ENCODE measurements around the gene PCDHB5. TPM values are rescaled to one million over a fixed set of nuclear protein-coding genes. Genes with fewer than 3 reads are reported as not detected.
A peak's percentile ranks its signal among the peaks of the same experiment; 100 is the strongest.

PCDHB5 gene
- total RNA-seq (2021) = 2.8 and 2.9 TPM in 2 replicates
- long read RNA-seq, transcript PCDHB5-201 (1 exons, 3,408 nt) = major isoform, 16 of 19 reads
- long read RNA-seq, partial matches to known transcripts = 0 of 19 reads
- long read RNA-seq, other reads (novel, unspliced or antisense) = 3 of 19 reads

- Histone ChIP-seq H3K18ac (ENCODE audit: insufficient read length, low read depth, low read length) (peak within 1 kb of the TSS; percentile 98), H2BK20ac (ENCODE audit: low read depth, low read length, poor library complexity, severe bottlenecking) (peak within 1 kb of the TSS; percentile 78), H2BK12ac (ENCODE audit: insufficient read length, low read depth, low read length) (no peak within 1 kb of the TSS), H4K91ac (ENCODE audit: insufficient read length, low read depth, low read length) (no peak within 1 kb of the TSS), H2BK5ac (ENCODE audit: insufficient read length, low read length) (no peak within 1 kb of the TSS), H3K9me3 (ENCODE audit: control insufficient read depth, low read depth, low read length) (no peaks in the 10 kb centered on the region), H3K9ac (ENCODE audit: extremely low read depth, insufficient read length, low read length) (no peak within 1 kb of the TSS), H3K79me1 (ENCODE audit: insufficient read depth, low read depth, low read length, poor library complexity, severe bottlenecking) (no peaks in the 10 kb centered on the region), H4K5ac (ENCODE audit: insufficient read length, low read depth, low read length) (no peak within 1 kb of the TSS), H2BK120ac (ENCODE audit: low read depth, low read length, poor library complexity, severe bottlenecking) (peak within 1 kb of the TSS; percentile 87), H3T11ph (ENCODE audit: low read length) (peak within 1 kb of the TSS; percentile 89), H4K8ac (replicated peaks; ENCODE audit: insufficient read length, low read depth, low read length) (no peak within 1 kb of the TSS), H4K20me1 (ENCODE audit: control insufficient read depth, insufficient read depth, insufficient read length) (no peaks in the 10 kb centered on the region), H3K4me1 (ENCODE audit: insufficient read depth, low read length) (no peaks in the 10 kb centered on the region), H2AFZ (ENCODE audit: low read length) (peak within 1 kb of the TSS; percentile 90), H3K27me3 (ENCODE audit: insufficient read depth, low read length) (no peaks in the 10 kb centered on the region), H3K23me2 (ENCODE audit: insufficient read length, low read depth, low read length, poor library complexity, severe bottlenecking) (peaks cover 6% of the 10 kb centered on the region), H3K23ac (ENCODE audit: insufficient read length, low read depth, low read length) (no peak within 1 kb of the TSS), H3K79me2 (ENCODE audit: insufficient read depth, low read length) (no peaks in the 10 kb centered on the region), H3K14ac (ENCODE audit: insufficient read depth, low read length) (peak within 1 kb of the TSS; percentile 93; the same call in 1 of the 2 replicates), H3K27ac (ENCODE audit: insufficient read length, low read depth, low read length) (no peak within 1 kb of the TSS), H3K56ac (ENCODE audit: insufficient read length, low read depth, low read length) (no peak within 1 kb of the TSS), H2AK5ac (ENCODE audit: insufficient read length, low read length) (no peak within 1 kb of the TSS), H3K4ac (ENCODE audit: low read depth, low read length) (no peak within 1 kb of the TSS; the same call in 1 of the 2 replicates), H2BK15ac (ENCODE audit: low read depth, low read length) (no peak within 1 kb of the TSS), H3K4me2 (ENCODE audit: insufficient read depth, insufficient read length, low read length) (no peak within 1 kb of the TSS)
- H3K4me1 Mint-ChIP-seq = peaks cover 4 to 7% of the 10 kb centered on the region in 2 experiments; a peak in 2 of 4 replicates
- WGBS (ENCODE audit: extremely low coverage, insufficient read length, low lambda C conversion rate) = no CpG with 5 or more reads among the region's 22 CpGs
- peak within 1 kb of the TSS in 1 of 2 experiments; percentile 63; a peak in 2 of 5 replicates for H3K4me3 Mint-ChIP-seq
- DNase-seq = peak; percentile 68
- peaks cover 2% of the 10 kb centered on the region; the same call in 1 of the 2 replicates for H3K27me3 Mint-ChIP-seq (ENCODE audit: low read depth)
- peaks cover 16 to 44% (median 20%) of the 10 kb centered on the region in 3 experiments for H3K36me3 Mint-ChIP-seq (ENCODE audit: insufficient read depth in 1 of 3, low read depth in 3 of 3)
- peak within 1 kb of the TSS in 2 of 3 experiments; percentile 41 to 46; a peak in 4 of 7 replicates for H3K27ac Mint-ChIP-seq
- peaks cover 45 to 60% of the 10 kb centered on the region in 2 experiments for H3K9me3 Mint-ChIP-seq
- TF ChIP-seq CTCF (conservative IDR thresholded peaks at IDR 0.05) = peak; percentile 81
Observed at GRCh38 chr5:141135030-141135717, at the start of gene PCDHB5. Gene PCDHB5, plus strand, starts transcription at chr5:141135206. Its CDS starts 229 bp downstream, at chr5:141135435.

Data from H9 (cell line).